Stomach (tissue), 4 donors: Measurements from ENCODE around the gene ADAM12.

Source experiments
- POLR2A ChIP-seq, 4 donors: fragments of 450-650 bp; IDR thresholded peaks; one replicate each; pipeline ENCODE4 v1.6.1; 2016; ENCODE audit warnings: antibody characterized with exemption in 4 of 4, control low read depth in 2 of 4, mild to moderate bottlenecking in 1 of 4, moderate library complexity in 1 of 4
- TF ChIP-seq, protein P1 (sequence below), 7 experiments: fragments of 450-650 bp in 4 of 7; fragments of 200-600 bp in 3 of 7; sonication (generic) in 3 of 7; IDR thresholded peaks; one replicate each; pipeline ENCODE4 v1.5.1; 2016 to 2019; ENCODE audit warnings: antibody characterized with exemption in 7 of 7, control low read depth in 2 of 7, mild to moderate bottlenecking in 1 of 7

- TF ChIP-seq, protein P1, sequence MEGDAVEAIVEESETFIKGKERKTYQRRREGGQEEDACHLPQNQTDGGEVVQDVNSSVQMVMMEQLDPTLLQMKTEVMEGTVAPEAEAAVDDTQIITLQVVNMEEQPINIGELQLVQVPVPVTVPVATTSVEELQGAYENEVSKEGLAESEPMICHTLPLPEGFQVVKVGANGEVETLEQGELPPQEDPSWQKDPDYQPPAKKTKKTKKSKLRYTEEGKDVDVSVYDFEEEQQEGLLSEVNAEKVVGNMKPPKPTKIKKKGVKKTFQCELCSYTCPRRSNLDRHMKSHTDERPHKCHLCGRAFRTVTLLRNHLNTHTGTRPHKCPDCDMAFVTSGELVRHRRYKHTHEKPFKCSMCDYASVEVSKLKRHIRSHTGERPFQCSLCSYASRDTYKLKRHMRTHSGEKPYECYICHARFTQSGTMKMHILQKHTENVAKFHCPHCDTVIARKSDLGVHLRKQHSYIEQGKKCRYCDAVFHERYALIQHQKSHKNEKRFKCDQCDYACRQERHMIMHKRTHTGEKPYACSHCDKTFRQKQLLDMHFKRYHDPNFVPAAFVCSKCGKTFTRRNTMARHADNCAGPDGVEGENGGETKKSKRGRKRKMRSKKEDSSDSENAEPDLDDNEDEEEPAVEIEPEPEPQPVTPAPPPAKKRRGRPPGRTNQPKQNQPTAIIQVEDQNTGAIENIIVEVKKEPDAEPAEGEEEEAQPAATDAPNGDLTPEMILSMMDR (IDR thresholded peaks at IDR 0.05) = no peak
- TF ChIP-seq POLR2A (IDR thresholded peaks at IDR 0.05) = no peak
Observed at GRCh38 chr10:126437635-126438406, 49.5 kb upstream of the ADAM12 start.
